Right cardiac atrium (tissue), 5 donors: ENCODE measurements around the gene PRRC2C. TPM values are rescaled to one million over a fixed set of nuclear protein-coding genes. Genes with fewer than 3 reads are reported as not detected.
"Not testable (repeated sequence)": the region's sequence is repeated elsewhere in the genome, so short reads cannot be mapped to it uniquely, and the experiment has no call there.

ENCODE experiments used
- ATAC-seq, 2 donors: fragments of 200-7000 bp; cut with Tn5 transposase; one replicate each; pipeline versions ENCODE4 v1.8.0 to v1.9.1; 2020; ENCODE audit warnings: moderate library complexity in 2 of 2, mild to moderate bottlenecking in 1 of 2
- DNase-seq, 3 donors: peaks; one replicate each; pipeline ENCODE4 v3.0.0-alpha.2; 2020
- H3K27ac ChIP-seq: one replicate; pipeline ENCODE4 v1.5.1; 2013; ENCODE audit warnings: mild to moderate bottlenecking, low read length, control low read depth, moderate library complexity
- H3K27me3 ChIP-seq: one replicate; pipeline ENCODE4 v1.6.1; 2013; ENCODE audit not compliant: control insufficient read depth, insufficient read depth
- H3K4me1 ChIP-seq: one replicate; pipeline ENCODE4 v1.6.1; 2013; ENCODE audit warnings: low read length; ENCODE audit not compliant: control insufficient read depth, insufficient read depth
- H3K4me3 ChIP-seq: one replicate; pipeline ENCODE4 v1.5.1; 2013; ENCODE audit warnings: low read length, control low read depth
- H3K9me3 ChIP-seq: one replicate; pipeline ENCODE4 v1.6.1; 2013; ENCODE audit warnings: low read length; ENCODE audit not compliant: control insufficient read depth
- WGBS: extraction: QIAGEN DNeasy Blood & Tissue Kit; methylation state at CpG from one replicate; pipeline ENCODE4 v1.1.7; 2013; 5-methylcytosine and 5-hydroxymethylcytosine counted together
- intact Hi-C, 4 donors: fragments of 100-400 bp; cut with DNase I; formaldehyde crosslinking; loops; one replicate each; pipeline versions ENCODE4 v1.11.0 to v1.14.0; 2022 to 2023
- polyA plus RNA-seq: library from polyadenylated mRNA; stranded (reverse); fragments of 200-250 nt; gene quantifications from one replicate; pipeline ENCODE4 v1.2.3, GENCODE V29; 2013
- total RNA-seq, 4 donors: library from RNA; stranded (reverse); fragmentation: NEBNext Ultra II Directional; extraction: Animal tissue kit (Norgen Biotek cat#: 25700); gene quantifications; one replicate each; pipeline ENCODE4 v1.2.1, GENCODE V29; 2021
- donor health status: healthy with polysubstance abuse.
- donor health status: DM: no; HTN: yes; CAD: no.
- donor health status: DM: no; HTN: no; CAD: no.
- donor health status: DM: no; HTN: yes; CAD: no; lungs with severe emphysema.
- donor health status: DM: yes; HTN: yes; CAD: no.

The PRRC2C gene
- total and polyA plus RNA-seq, 5 donors = 20.2 to 80.0 (median 58.0) TPM

- ATAC-seq (no peak), DNase-seq (no peak)
- Histone ChIP-seq H3K27ac (no peak overlapping the region), H3K4me3 (no peak overlapping the region), H3K27me3 (no peaks in the 10 kb centered on the region), H3K9me3 (no peaks in the 10 kb centered on the region), H3K4me1 (no peaks in the 10 kb centered on the region)
- intact Hi-C loops = no loop called here
- WGBS = 78% methylated on average over 1 of the region's 1 CpG
Measured at GRCh38 chr1:171583591-171584201, 98.4 kb downstream of the PRRC2C start.

- Histone ChIP-seq H3K9me3 (no peaks in the 10 kb centered on the region), H3K27me3 (no peaks in the 10 kb centered on the region), H3K4me1 (no peaks in the 10 kb centered on the region), H3K27ac (no peak overlapping the region), H3K4me3 (no peak overlapping the region)
- 95% methylated on average over 9 of the region's 9 CpGs for WGBS
- DNase-seq (no peak), ATAC-seq (no peak)
- intact Hi-C loops = no loop called here
Measured at GRCh38 chr1:171585715-171586114, 100.4 kb downstream of the PRRC2C start.

- intact Hi-C loops = no loop called here
- H3K4me1 ChIP-seq = no peaks in the 10 kb centered on the region
Measured at GRCh38 chr1:171588230-171588629, 102.9 kb downstream of the PRRC2C start.

GRCh38 chr1:171590022-171590421 is 104.7 kb downstream of the PRRC2C start:
- Histone ChIP-seq H3K9me3 (no peaks in the 10 kb centered on the region), H3K27me3 (no peaks in the 10 kb centered on the region), H3K27ac (no peak overlapping the region), H3K4me1 (no peaks in the 10 kb centered on the region), H3K4me3 (no peak overlapping the region)
- DNase-seq = no peak
- 65% methylated on average over 1 of the region's 1 CpG for WGBS
- intact Hi-C loops = no loop called here
- no peak for ATAC-seq

More at GRCh38 chr1:171588230-171588629, 102.9 kb downstream of the PRRC2C start:
- WGBS = 88% methylated on average over 2 of the region's 2 CpGs
- ATAC-seq (no peak), DNase-seq (no peak)
- H3K27me3 ChIP-seq = no peaks in the 10 kb centered on the region
- H3K27ac ChIP-seq = no peak overlapping the region
- H3K9me3 ChIP-seq = no peaks in the 10 kb centered on the region
- H3K4me3 ChIP-seq = no peak overlapping the region

GRCh38 chr1:171595324-171595723 is 110.0 kb downstream of the PRRC2C start:
- H3K4me3 ChIP-seq = no peak overlapping the region
- no peaks in the 10 kb centered on the region for H3K27me3 ChIP-seq
- no peaks in the 10 kb centered on the region for H3K9me3 ChIP-seq
- H3K4me1 ChIP-seq = no peaks in the 10 kb centered on the region
- 78% methylated on average over 1 of the region's 1 CpG for WGBS
- H3K27ac ChIP-seq = no peak overlapping the region
- intact Hi-C loops = no loop called here
- ATAC-seq (no peak), DNase-seq (no peak)

GRCh38 chr1:171596119-171596518 is 110.8 kb downstream of the PRRC2C start:
- no peaks in the 10 kb centered on the region for H3K27me3 ChIP-seq
- no peaks in the 10 kb centered on the region for H3K9me3 ChIP-seq
- no peaks in the 10 kb centered on the region for H3K4me1 ChIP-seq
- intact Hi-C loops = no loop called here
- no peak overlapping the region for H3K27ac ChIP-seq
- H3K4me3 ChIP-seq = no peak overlapping the region
- no peak for DNase-seq
- 100% methylated on average over 1 of the region's 1 CpG for WGBS
- ATAC-seq = no peak

GRCh38 chr1:171596705-171597104 is 111.4 kb downstream of the PRRC2C start:
- Histone ChIP-seq H3K27me3 (no peaks in the 10 kb centered on the region), H3K4me1 (no peaks in the 10 kb centered on the region), H3K4me3 (no peak overlapping the region), H3K9me3 (no peaks in the 10 kb centered on the region), H3K27ac (no peak overlapping the region)
- intact Hi-C loops = no loop called here
- no peak for ATAC-seq
- DNase-seq = no peak
- 97% methylated on average over 2 of the region's 2 CpGs for WGBS

- 71% methylated on average over 1 of the region's 1 CpG for WGBS
- DNase-seq (no peak), ATAC-seq (no peak)
- Histone ChIP-seq H3K27me3 (no peaks in the 10 kb centered on the region), H3K4me3 (no peak overlapping the region), H3K9me3 (no peaks in the 10 kb centered on the region), H3K27ac (no peak overlapping the region), H3K4me1 (no peaks in the 10 kb centered on the region)
- intact Hi-C loops = no loop called here
Measured at GRCh38 chr1:171597203-171597602, 111.9 kb downstream of the PRRC2C start.

GRCh38 chr1:171600310-171600709 is 115.0 kb downstream of the PRRC2C start:
- H3K27ac ChIP-seq, intact Hi-C loops, ATAC-seq, H3K9me3 ChIP-seq, DNase-seq, H3K4me1 ChIP-seq, H3K4me3 ChIP-seq, H3K27me3 ChIP-seq: not testable (repeated sequence)
- 96% methylated on average over 2 of the region's 2 CpGs for WGBS

GRCh38 chr1:171600862-171601261 is 115.5 kb downstream of the PRRC2C start:
- H3K27me3 ChIP-seq = no peaks in the 10 kb centered on the region
- H3K9me3 ChIP-seq = no peaks in the 10 kb centered on the region
- 94% methylated on average over 13 of the region's 13 CpGs for WGBS
- H3K4me1 ChIP-seq = no peaks in the 10 kb centered on the region
- intact Hi-C loops = no loop called here
- no peak overlapping the region for H3K27ac ChIP-seq
- DNase-seq (no peak), ATAC-seq (no peak)
- no peak overlapping the region for H3K4me3 ChIP-seq

- intact Hi-C loops = not testable (repeated sequence)
Measured at GRCh38 chr1:171603042-171603441, 117.7 kb downstream of the PRRC2C start.

GRCh38 chr1:171606402-171606941 is 121.1 kb downstream of the PRRC2C start:
- H3K9me3 ChIP-seq = no peaks in the 10 kb centered on the region
- DNase-seq = no peak
- WGBS = 75% methylated on average over 10 of the region's 10 CpGs
- no peak overlapping the region for H3K4me3 ChIP-seq
- no peaks in the 10 kb centered on the region for H3K27me3 ChIP-seq
- no peak overlapping the region for H3K27ac ChIP-seq
- ATAC-seq = no peak
- H3K4me1 ChIP-seq = no peaks in the 10 kb centered on the region
- intact Hi-C loops = no loop called here

More at GRCh38 chr1:171603042-171603441, 117.7 kb downstream of the PRRC2C start:
- WGBS = 76% methylated on average over 6 of the region's 6 CpGs
- H3K4me1 ChIP-seq, H3K4me3 ChIP-seq, H3K27me3 ChIP-seq, ATAC-seq, H3K27ac ChIP-seq, H3K9me3 ChIP-seq, DNase-seq: not testable (repeated sequence)
